Fibroblast of lung (primary cell): ENCODE results near the gene PRSS12.

Source experiments
- EZH2 ChIP-seq: IDR thresholded peaks from 2 replicates; pipeline ENCODE4 v1.5.1; 2012; ENCODE audit warnings: low read length, control low read depth, mild to moderate bottlenecking; ENCODE audit errors: missing control alignments
- TF ChIP-seq, protein P1 (sequence below), 2 donors: IDR thresholded peaks in 1 of 2; conservative IDR thresholded peaks in 1 of 2; 1 replicate in 1 of 2; 2 replicates in 1 of 2; pipeline ENCODE4 v1.5.1; 2011 to 2012; ENCODE audit warnings: low read length in 2 of 2, control low read depth in 1 of 2, inconsistent platforms in 1 of 2, low read depth in 1 of 2, mild to moderate bottlenecking in 1 of 2

- TF ChIP-seq, protein P1, sequence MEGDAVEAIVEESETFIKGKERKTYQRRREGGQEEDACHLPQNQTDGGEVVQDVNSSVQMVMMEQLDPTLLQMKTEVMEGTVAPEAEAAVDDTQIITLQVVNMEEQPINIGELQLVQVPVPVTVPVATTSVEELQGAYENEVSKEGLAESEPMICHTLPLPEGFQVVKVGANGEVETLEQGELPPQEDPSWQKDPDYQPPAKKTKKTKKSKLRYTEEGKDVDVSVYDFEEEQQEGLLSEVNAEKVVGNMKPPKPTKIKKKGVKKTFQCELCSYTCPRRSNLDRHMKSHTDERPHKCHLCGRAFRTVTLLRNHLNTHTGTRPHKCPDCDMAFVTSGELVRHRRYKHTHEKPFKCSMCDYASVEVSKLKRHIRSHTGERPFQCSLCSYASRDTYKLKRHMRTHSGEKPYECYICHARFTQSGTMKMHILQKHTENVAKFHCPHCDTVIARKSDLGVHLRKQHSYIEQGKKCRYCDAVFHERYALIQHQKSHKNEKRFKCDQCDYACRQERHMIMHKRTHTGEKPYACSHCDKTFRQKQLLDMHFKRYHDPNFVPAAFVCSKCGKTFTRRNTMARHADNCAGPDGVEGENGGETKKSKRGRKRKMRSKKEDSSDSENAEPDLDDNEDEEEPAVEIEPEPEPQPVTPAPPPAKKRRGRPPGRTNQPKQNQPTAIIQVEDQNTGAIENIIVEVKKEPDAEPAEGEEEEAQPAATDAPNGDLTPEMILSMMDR (conservative IDR thresholded peaks at IDR 0.05 in 1 of 2, IDR thresholded peaks at IDR 0.05 in 1 of 2; ENCODE audit: low read depth in 1 of 2, low read length in 2 of 2) = no peak
- TF ChIP-seq EZH2 = no peak
Measured at GRCh38 chr4:118373614-118374255, 20.9 kb upstream of the PRSS12 start.
